Fibroblast of lung (primary cell): ENCODE measurements around the gene C1R.

Source experiments
- EZH2 ChIP-seq: IDR thresholded peaks from 2 replicates; pipeline ENCODE4 v1.5.1; 2012; ENCODE audit warnings: low read length, control low read depth, mild to moderate bottlenecking; ENCODE audit errors: missing control alignments
- TF ChIP-seq, protein P1 (sequence below), 2 donors: IDR thresholded peaks in 1 of 2; conservative IDR thresholded peaks in 1 of 2; 1 replicate in 1 of 2; 2 replicates in 1 of 2; pipeline ENCODE4 v1.5.1; 2011 to 2012; ENCODE audit warnings: low read length in 2 of 2, control low read depth in 1 of 2, inconsistent platforms in 1 of 2, low read depth in 1 of 2, mild to moderate bottlenecking in 1 of 2

DNA sequence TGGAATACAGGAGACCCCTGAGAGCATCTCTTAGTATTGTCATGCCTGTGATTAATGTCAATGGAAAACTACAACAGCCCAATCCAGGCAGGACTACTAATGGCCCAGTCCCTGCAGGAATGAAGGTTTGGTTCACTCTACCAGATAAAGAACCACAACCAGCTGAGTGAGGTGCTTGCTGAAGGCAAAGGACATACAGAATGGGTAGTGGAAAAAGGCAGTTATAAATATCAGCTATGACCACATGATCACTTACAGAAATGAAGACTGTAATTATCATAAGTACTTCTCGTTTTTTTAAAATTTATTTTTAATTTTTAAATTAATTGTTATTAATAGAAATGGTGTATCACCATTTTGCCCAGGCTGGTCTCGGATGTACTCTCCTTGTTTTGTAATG, 56.8 kb downstream of the C1R start:
- no peak for TF ChIP-seq EZH2
- TF ChIP-seq, protein P1, sequence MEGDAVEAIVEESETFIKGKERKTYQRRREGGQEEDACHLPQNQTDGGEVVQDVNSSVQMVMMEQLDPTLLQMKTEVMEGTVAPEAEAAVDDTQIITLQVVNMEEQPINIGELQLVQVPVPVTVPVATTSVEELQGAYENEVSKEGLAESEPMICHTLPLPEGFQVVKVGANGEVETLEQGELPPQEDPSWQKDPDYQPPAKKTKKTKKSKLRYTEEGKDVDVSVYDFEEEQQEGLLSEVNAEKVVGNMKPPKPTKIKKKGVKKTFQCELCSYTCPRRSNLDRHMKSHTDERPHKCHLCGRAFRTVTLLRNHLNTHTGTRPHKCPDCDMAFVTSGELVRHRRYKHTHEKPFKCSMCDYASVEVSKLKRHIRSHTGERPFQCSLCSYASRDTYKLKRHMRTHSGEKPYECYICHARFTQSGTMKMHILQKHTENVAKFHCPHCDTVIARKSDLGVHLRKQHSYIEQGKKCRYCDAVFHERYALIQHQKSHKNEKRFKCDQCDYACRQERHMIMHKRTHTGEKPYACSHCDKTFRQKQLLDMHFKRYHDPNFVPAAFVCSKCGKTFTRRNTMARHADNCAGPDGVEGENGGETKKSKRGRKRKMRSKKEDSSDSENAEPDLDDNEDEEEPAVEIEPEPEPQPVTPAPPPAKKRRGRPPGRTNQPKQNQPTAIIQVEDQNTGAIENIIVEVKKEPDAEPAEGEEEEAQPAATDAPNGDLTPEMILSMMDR (conservative IDR thresholded peaks at IDR 0.05 in 1 of 2, IDR thresholded peaks at IDR 0.05 in 1 of 2; ENCODE audit: low read depth in 1 of 2, low read length in 2 of 2), result no peak
